GM18498 (cell line): ENCODE data around the gene SPOCK3.
A peak's percentile ranks its signal among the peaks of the same experiment; 100 is the strongest.

Experiments
- ATAC-seq: cut with Tn5 transposase; IDR thresholded peaks from one replicate; pipeline ENCODE4 v1.9.1; 2021; ENCODE audit warnings: mild to moderate bottlenecking, moderate library complexity; ENCODE audit not compliant: unreplicated experiment

The SPOCK3 gene

DNA sequence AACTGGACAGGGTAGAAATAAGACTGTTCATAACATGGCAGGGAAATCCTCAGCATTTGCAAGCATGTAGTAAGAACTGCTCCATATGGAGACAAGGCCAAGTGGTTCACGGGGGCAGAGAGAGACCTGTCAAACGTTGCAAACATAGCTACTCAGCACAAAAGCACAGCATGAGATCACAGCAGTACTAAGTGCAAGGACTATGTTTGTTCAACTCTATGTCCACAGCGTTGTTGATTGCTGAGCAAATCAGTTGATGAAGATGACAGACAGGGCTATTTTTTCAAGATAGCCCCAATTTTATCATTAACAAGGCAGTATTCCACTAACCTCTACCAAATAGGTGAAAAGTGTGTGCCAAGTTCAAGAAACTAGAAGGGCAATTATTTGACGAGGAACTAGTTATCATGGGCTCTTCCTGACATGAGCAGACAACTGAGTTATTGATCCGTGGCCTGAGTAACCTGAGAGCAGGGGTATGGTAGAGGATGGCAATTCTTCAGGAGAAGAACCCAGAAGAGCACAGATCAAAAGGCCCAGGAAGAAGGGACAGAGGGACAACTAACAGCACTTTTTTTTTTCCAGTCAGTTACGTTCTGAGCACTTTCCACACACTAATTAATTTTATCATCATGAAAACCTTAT is 57.4 kb downstream of the SPOCK3 start:
- ATAC-seq: no peak

DNA sequence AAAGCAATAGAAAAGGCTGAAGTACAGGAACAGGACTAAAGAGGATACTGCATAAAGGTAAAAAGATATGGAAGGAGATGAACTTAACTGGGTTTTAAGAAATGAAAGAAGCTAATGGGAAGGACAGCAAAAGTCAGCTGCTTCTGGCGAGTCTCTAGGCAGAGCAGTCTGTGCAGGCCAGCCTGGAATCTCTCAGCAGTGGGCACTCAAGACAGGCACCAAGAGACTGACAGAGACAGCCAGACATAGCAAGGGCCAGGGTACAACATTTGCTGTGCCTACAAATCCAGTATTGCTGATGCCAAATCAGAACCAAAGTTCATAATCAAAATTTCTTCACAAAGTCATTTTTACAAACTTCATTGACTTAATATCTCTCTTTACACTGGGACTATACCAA is 62.4 kb downstream of the SPOCK3 start:
- ATAC-seq: no peak

DNA sequence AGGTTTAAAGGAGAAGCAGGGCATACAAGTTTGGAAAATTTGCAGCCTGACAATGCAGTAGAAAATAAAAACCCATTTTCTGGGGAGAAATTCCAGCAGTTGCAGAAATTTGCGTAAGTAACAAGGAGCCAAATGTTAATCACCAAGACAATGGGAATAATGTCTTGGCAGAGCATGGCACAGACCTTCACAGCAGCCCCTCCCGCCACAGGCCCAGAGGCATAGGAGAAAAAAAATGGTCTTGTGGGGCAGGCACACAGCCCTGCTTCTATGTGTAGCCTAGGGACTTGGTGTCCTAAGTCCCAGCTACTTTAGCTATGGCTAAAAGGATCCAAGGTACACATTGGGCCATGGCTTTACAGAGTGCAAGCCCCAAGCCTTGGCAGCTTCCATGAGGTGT is 65.7 kb downstream of the SPOCK3 start:
- ATAC-seq: no peak

DNA sequence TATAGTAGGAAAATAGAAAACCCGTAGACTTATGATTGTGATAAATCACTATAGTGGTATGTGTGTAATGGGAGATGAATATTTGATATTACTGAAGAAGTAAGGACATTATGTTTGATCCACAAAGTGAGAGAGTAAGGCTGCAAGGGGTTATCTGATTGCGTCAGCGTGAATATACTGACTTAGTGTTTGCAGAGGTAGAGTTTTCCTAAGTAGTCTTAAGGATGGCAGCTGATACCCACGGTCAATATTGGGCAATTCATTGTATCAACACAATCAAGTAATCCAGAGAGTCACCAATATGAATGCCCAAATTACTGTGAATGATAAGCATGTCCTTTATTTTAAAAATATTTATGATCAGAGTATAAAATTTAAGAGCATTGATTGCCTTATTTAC is 83.7 kb downstream of the SPOCK3 start:
- no peak for ATAC-seq

DNA sequence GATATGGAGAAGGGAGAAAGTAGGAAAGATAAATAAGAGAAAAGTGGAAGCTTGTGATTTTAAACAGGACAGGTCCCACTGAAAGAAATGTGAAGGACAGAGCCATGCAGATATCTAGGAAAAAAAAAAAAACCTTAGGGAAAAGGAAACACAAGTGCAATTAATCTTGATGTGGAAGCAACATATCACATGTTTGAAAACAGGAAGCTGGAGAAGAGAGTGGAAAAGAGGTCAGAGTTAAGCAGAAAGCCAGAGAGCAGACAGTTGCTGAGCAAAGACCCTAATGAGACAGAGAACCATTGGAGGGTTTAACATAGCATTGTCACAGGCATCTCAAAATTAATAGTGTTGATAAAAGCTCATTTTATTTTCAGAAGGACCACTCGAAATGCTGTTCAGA is 89.7 kb downstream of the SPOCK3 start:
- ATAC-seq: no peak

DNA sequence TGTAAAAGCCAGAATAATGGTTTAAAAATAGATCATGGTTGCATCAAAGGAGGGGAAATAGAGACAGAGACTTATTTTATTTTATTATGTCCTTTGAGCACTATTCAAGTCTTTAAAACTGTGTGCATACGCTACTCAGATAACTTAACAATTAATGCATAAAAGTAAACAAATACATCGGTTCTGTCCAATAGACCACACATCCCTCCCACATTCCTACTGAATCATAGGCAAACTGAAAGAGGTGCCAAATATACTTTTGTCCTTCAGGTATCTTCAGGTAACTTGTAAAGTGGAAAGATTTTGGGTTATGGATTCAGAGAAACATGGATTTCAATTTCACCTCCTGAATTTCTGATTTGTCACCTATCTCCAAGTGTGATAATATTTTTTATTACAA is 91.3 kb downstream of the SPOCK3 start:
- ATAC-seq: no peak

DNA sequence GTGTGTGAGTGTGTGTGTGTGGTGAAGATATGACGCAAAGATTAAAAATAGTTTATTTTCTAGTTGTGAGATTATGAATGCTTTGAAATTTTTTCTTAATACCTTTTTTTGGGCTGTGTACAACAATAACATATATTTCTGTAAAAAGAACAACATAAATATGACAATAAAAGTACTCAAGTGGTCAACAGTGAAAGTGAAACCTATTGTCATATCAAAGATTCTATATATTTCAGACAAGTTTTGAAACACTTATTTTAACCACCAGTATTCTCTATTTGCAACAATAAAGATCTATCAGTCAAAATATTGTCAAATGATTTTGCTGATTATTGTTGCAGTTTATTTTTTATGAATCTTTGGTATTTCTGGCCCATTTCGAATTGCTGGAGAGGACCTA is 98.0 kb downstream of the SPOCK3 start:
- ATAC-seq: no peak

DNA sequence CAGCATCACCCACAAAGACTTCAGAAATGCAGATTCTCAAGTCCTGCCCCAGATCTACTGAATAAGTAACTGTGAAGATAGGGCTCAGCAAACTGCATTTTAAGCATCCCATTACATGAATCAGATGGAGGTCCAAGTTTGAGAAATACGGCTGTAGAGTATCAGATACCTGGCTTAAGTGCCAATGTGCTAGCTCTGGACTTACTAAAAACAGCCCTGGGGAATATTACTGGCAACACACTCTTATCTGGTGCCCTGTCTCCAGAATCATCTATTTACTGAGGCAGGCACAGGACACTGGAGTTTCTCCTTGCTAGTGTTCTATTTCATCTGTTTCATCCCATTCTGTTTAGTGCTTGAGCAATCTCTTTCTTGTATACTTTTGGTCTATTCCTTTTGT is 105.1 kb downstream of the SPOCK3 start:
- no peak for ATAC-seq

DNA sequence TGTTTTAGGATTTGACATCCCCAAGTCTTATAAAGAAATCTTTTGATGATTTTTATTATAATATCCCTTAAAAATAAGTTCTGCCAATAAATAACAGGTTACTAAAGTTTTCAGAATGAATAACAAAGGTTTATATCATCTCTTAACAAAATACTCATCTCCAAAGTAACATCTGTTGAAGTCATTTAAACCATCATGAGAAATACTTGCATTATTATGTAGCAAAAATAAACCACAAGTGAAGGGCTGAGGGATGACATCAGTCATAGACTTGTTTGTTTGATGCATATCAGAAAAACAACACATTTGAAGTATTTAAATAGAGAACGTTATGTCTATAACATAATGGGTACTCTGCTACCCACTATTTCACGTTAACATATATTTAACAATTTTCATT is 114.9 kb downstream of the SPOCK3 start:
- no peak for ATAC-seq

DNA sequence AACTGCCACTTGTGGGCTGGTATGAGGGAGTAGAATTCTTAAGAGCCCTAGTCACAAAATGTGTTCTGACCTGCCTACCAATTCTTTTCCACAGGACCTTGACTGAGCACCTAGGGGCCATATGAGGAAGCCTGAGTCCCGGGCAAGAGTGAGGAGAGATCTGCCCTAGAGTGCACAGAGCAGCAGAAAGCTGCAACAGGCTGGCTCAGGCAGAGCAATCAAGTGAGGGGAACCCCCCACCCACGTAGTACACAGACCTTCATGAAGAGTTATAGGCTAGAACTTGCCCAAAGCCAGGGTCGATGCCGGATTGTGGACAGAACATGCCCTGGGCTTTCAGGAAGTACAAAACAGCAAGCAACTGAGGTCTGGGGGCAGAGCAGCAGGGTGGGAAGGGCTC is 117.0 kb downstream of the SPOCK3 start:
- no peak for ATAC-seq

DNA sequence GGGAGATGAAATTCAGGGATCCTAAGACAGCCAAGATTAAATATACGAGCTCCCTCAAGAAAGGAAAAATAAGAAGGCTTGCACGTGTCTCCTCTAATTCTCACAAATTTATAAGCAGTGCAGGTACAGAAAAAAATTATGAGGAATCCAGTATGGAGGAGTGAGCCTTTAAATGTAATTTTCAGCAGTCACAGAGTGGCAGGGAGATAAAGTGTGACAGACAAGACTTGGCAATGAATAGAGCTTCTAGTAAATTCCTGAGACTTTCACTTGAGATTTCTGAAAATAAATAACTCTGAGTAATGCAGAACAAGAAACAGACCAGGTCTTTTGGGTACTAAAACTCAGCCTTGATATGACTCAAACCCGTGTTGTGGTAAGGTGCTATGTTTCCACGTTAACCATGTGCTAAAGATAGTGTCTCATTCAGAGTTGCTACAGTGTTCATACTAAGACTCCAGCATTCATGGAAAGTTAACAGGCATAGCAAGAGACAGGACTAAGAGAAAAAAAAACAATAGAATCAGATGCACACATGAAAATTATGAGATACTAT is 119.8 kb downstream of the SPOCK3 start:
- ATAC-seq: no peak

DNA sequence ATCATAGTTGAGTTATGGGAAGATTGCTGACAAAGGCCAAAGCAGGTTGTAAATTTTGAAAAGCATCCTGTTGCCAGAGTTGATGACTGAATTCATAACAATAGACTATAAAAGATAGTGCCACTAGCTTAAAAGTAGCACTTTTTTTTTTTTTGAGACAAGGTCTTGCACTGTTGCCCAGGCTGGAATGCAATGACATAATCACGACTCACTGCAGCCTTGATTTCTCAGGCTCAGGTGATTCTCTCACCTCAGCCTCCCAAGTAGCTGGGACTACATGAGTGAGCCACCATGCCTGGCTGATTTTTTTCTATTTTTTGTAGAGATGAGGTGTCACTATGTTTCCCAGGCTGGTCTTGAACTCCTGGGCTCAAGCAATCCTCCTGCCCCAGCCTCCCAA is 122.7 kb downstream of the SPOCK3 start:
- ATAC-seq: no peak

DNA sequence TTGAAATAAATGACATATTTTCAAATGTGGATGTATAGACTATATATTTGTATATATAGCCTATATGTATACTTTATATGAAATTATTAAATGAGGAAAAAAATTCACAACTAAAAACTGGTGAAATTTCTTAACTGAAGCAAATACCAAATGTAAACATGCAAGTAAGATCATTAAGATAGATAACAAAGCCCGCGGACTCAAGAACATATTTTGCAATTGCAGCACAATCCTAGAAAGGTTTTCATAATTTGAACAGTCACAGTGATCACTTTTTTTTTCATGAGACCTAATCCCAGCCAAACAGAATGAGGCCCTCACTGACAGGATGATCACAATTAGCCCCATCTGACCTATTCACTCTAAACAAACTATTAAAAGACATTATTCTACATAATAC is 123.2 kb downstream of the SPOCK3 start:
- ATAC-seq: no peak

DNA sequence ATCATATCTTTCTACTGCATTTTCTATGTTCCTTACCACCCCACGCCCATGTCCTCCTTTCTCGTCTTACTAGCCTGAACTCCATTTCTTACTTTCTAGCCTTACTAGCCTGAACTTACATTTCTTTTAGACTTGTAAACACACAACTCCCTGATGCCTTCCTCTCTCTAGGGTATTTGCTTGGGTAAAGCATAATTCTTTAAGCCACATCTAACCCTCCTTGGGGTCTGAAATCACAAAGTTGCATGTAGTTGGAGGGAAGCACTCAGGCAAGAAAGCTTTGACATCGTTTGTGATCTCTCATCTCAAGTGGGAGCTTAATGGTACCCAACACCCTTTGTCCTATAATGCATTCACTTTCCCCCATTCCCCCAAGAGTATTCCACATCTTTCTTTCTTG is 124.4 kb downstream of the SPOCK3 start:
- ATAC-seq: no peak

DNA sequence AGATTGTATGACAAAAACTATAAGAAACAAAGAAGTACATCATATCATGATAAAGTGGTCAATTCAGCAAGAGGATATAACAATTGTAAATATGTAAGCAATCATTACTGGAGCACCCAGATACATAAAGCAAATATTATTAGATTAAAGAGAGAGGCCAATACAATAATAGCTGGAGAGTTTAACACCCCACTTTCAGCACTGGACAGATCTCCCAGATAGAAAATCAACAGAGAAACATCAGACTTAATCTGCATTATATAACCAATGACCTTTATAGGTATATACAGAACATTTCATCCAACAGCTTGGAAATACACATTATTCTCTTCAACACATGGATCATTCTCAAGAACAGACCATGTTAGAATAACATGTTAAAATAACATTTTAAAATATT is 128.4 kb downstream of the SPOCK3 start:
- no peak for ATAC-seq

DNA sequence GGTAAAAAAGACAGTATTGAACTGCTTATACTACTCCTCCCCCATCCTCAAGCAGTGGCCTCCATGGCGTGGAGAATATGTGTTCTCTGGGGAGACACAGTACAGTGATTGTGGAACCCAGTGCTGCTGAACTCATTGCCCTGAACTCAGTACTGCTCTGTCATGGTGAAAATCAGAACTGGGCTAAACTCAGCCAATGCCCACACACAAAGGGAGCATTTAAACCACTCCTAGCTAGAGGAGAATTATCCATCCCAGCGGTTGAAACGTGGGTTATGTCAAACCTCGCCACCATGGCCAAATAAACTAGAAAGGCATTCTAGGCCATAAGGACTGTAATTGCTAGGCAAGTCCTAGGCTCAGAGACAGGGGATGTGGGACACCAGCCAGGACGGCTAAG is 131.8 kb downstream of the SPOCK3 start:
- no peak for ATAC-seq

DNA sequence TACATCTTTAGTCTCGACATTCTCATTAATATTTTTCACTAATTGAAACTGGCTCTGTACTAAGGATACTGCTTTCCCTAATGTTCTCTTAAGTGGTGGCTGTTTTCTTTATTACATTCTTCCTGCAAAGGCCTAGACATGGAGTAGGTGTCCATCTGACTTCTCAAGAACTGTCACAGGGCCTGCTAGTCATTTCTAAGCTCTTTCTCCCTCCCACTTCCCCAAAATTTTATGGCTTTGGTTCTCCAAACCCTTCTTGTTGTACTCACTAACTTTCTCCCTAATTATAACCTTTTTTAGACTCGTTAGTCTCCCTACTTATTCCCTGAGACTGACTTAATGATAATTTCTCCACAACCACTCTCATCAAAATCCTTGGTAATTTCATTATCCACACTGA is 133.3 kb downstream of the SPOCK3 start:
- no peak for ATAC-seq

DNA sequence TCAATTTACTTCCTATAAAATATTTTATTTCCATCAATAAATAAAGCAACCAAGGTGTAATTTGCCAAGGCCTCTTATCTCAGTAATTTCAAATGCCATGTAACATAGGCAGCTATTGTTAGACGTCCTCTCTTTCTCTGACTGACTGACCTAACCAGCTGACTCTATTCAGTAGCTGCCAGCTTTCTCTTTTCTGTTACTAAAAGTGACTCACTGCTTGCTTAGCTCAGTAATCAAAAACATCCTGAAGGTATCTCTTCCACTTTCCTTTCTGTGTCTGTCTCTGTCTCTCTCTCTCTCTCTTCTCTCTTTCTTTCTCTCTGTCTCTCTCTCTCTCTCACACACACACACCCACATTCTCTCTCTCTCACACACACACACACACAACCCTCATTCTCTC is 134.2 kb downstream of the SPOCK3 start:
- ATAC-seq: peak; percentile 88

DNA sequence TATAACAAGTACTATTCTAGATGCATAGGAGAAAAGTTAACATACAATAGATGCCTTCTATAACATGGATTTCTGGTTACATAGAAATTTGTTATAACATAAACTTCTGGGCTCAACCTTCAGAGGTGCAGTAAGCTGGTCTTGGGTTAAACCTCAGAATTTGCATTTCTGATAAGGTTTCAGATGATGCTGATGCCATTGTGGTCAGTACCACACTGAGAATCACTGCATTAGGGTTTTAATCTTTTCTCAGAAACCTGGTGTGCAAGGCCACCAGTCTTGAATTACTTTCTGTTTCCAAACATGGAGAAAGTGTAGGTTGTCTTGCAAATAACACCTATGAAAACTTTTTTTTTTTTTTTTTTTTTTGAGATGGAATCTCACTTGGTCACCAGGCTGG is 146.2 kb downstream of the SPOCK3 start:
- ATAC-seq: peak; percentile 97

DNA sequence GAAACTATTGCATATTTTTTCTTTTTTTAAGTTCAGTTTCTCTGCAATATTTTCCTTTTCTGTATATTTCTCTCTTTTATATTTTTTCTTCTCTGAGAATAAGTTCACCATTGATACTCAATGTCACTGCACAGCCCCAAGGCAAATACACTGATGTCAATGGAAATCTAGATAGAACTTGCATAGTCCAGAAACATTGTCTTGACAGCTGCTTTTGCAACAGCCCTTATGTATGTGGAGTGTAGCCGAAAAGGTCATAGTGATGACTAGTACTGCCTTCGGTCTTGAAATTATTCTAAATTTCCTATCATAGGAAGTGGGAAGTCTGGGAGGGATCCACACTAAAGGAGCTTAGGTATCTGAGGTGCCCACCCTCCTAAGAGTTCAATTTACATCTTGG is 150.0 kb downstream of the SPOCK3 start:
- ATAC-seq: no peak

DNA sequence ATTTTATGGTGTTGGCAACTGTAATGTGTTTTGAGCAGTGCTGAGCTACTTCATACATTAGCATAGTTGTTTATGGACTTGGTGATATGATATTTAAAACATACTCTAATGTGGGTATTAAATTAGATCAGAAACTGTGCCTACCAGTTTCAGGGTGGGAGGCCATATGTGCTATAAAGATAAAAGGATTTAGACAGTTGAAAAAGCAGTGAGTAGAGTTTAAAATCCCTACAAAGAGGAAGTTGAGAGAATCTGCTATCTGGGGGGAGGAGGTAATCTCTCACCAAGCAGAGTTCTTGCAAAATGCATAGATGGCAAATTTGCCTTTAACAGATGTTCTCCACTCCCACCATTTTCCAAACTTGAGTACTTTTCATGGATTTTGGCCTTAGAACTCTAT is 154.5 kb downstream of the SPOCK3 start:
- no peak for ATAC-seq

DNA sequence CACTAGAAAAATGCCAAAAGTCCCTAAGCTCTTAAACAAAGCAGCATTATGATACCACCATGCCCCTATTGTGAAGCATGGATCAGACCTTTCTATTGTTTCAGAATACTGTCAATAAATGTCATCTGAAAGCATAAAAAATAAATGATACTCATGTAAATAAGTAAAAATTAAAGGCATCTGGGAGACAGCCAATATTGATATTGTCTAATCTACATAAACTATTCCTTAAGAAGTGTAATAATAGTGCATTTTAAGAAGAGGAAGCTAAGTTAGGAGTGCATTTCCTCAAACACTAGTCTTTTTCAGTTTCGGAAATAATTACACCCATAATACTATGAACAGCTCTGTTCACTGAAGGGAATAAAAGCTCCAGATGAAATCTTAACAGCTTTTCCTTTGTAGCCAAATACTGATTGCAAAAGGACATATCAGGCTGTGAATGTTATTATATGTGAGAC is 181.6 kb downstream of the SPOCK3 start:
- no peak for ATAC-seq

DNA sequence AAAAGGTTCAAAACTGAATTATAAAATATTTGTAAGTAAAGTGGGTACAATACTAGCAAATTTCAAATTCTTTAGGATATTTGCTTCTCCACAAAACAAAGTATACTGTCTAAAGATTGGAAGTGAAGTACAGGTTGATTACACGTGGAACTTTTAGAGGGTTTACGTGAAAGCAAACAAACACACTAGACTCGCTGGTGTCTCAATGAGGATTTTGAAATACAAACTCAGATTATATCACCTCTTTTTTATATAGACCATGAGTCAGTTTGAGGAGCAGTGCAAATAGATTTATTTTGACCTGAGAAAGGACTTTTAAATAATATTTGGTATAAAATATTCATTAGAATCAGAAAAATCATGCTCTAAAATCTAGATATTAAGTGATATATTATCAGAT is 185.0 kb downstream of the SPOCK3 start:
- no peak for ATAC-seq
